H1 (cell line): ENCODE measurements around the gene TNIK. TPM values are rescaled to one million over a fixed set of nuclear protein-coding genes. Genes with fewer than 3 reads are reported as not detected.

ENCODE experiments used
- CTCF ChIA-PET: fragments of 300-600 bp; sonication (Branson Sonifier 250); formaldehyde crosslinking; loops from one replicate; lab custom pipeline; 2021; ENCODE audit not compliant: partially characterized antibody; lab: Charles Lee
- POLR2A ChIA-PET: fragments of 300-600 bp; sonication (Branson Sonifier 250); formaldehyde crosslinking; loops from one replicate; lab custom pipeline; 2021; ENCODE audit warnings: inconsistent platforms; ENCODE audit not compliant: partially characterized antibody; lab: Charles Lee
- DNase-seq, 2 experiments: peaks; one replicate each; pipeline versions ENCODE4 v3.0.0 to v3.0.0-alpha.2; 2010 to 2022; ENCODE audit warnings: low spot score in 2 of 2, low read depth in 1 of 2, mixed read lengths in 1 of 2
- FAIRE-seq: peaks from 2 replicates; lab custom pipeline; 2011; peaks lifted over from hg19 to GRCh38; lab: Jason Lieb, UNC
- H2AFZ ChIP-seq: 2 replicates; pipeline ENCODE4 v1.8.1; 2012; ENCODE audit warnings: low read length, inconsistent platforms
- H2AK5ac ChIP-seq: 2 replicates; pipeline ENCODE4 v1.6.1; 2013; ENCODE audit warnings: low read depth, low read length
- H2BK120ac ChIP-seq: replicated peaks from 2 replicates; pipeline ENCODE3; 2013; ENCODE audit warnings: low read depth, low read length, inconsistent platforms
- H2BK12ac ChIP-seq: 2 replicates; pipeline ENCODE4 v1.6.1; 2013; ENCODE audit warnings: low read depth, low read length
- H2BK15ac ChIP-seq: 2 replicates; pipeline ENCODE4 v1.6.1; 2013; ENCODE audit warnings: low read length
- H2BK20ac ChIP-seq: 2 replicates; pipeline ENCODE4 v1.6.1; 2013; ENCODE audit warnings: low read length
- H2BK5ac ChIP-seq: 2 replicates; pipeline ENCODE4 v1.6.1; 2013; ENCODE audit warnings: low read depth, low read length
- H3K14ac ChIP-seq: 2 replicates; pipeline ENCODE4 v1.6.1; 2013; ENCODE audit warnings: inconsistent platforms; ENCODE audit not compliant: insufficient read length
- H3K18ac ChIP-seq: 2 replicates; pipeline ENCODE4 v1.6.1; 2013; ENCODE audit warnings: low read length; ENCODE audit errors: extremely low read depth
- H3K23ac ChIP-seq: 2 replicates; pipeline ENCODE4 v1.6.1; 2013; ENCODE audit warnings: inconsistent platforms; ENCODE audit not compliant: insufficient read length
- H3K23me2 ChIP-seq: 2 replicates; pipeline ENCODE4 v1.6.1; 2013; ENCODE audit warnings: low read depth, low read length
- H3K27ac ChIP-seq: 2 replicates; pipeline ENCODE4 v1.6.1; 2011; ENCODE audit warnings: low read depth, low read length, inconsistent platforms
- H3K27me3 ChIP-seq, 4 experiments: replicated peaks in 1 of 4; 1 replicate in 1 of 4; 2 replicates in 3 of 4; pipeline versions ENCODE4 v1.6.1 to v1.8.1; 2011 to 2013; ENCODE audit warnings: low read length in 3 of 4, mild to moderate bottlenecking in 3 of 4, inconsistent platforms in 2 of 4, mixed read lengths in 2 of 4, moderate library complexity in 1 of 4; ENCODE audit not compliant: control insufficient read depth in 3 of 4, insufficient read depth in 3 of 4; ENCODE audit errors: extremely low read depth in 1 of 4
- H3K36me3 ChIP-seq, 4 experiments: 2 replicates each; pipeline versions ENCODE4 v1.6.1 to v1.8.1; 2011 to 2013; ENCODE audit warnings: mild to moderate bottlenecking in 4 of 4, low read length in 3 of 4, moderate library complexity in 2 of 4, control low read depth in 1 of 4, inconsistent platforms in 1 of 4; ENCODE audit not compliant: insufficient read depth in 4 of 4, control insufficient read depth in 2 of 4
- H3K4ac ChIP-seq: replicated peaks from 2 replicates; pipeline ENCODE3; 2013; ENCODE audit warnings: low read length, low read depth, mixed read lengths, inconsistent platforms; ENCODE audit not compliant: insufficient read length
- H3K4me1 ChIP-seq, 4 experiments: replicated peaks in 1 of 4; 1 replicate in 1 of 4; 2 replicates in 3 of 4; pipeline versions ENCODE4 v1.6.1 to v1.8.1; 2011 to 2013; ENCODE audit warnings: low read length in 3 of 4, inconsistent platforms in 2 of 4, mixed read lengths in 1 of 4; ENCODE audit not compliant: insufficient read depth in 4 of 4, control insufficient read depth in 3 of 4
- H3K4me2 ChIP-seq, 2 experiments: 2 replicates each; pipeline versions ENCODE4 v1.6.1 to v1.8.1; 2011 to 2013; ENCODE audit warnings: low read depth in 2 of 2, low read length in 2 of 2, control low read depth in 1 of 2, inconsistent platforms in 1 of 2, mild to moderate bottlenecking in 1 of 2; ENCODE audit not compliant: insufficient read depth in 1 of 2
- H3K4me3 ChIP-seq, 4 experiments: fragments of 200-600, 300-600 bp in 1 of 4; sonication (generic), shearing (Covaris generic), sonication (Bioruptor Twin) in 1 of 4; 2 replicates each; pipeline versions ENCODE4 v1.5.1 to v1.8.1; 2011 to 2016; ENCODE audit warnings: low read length in 4 of 4, low read depth in 3 of 4, control low read depth in 2 of 4, inconsistent platforms in 2 of 4, mild to moderate bottlenecking in 2 of 4, mixed read lengths in 1 of 4, moderate library complexity in 1 of 4; ENCODE audit not compliant: insufficient read depth in 2 of 4; ENCODE audit errors: extremely low read depth in 1 of 4
- H3K56ac ChIP-seq: replicated peaks from 2 replicates; pipeline ENCODE3; 2013; ENCODE audit warnings: low read depth, mild to moderate bottlenecking, mixed read lengths, low read length, inconsistent platforms; ENCODE audit not compliant: insufficient read length
- H3K79me1 ChIP-seq: 2 replicates; pipeline ENCODE4 v1.6.1; 2013; ENCODE audit warnings: low read depth, low read length, control low read depth
- H3K79me2 ChIP-seq, 2 experiments: 2 replicates each; pipeline versions ENCODE4 v1.6.1 to v1.8.1; 2012 to 2013; ENCODE audit warnings: low read length in 2 of 2, mild to moderate bottlenecking in 2 of 2, inconsistent platforms in 1 of 2; ENCODE audit not compliant: insufficient read depth in 2 of 2, control insufficient read depth in 1 of 2
- H3K9ac ChIP-seq, 4 experiments: replicated peaks in 1 of 4; 1 replicate in 1 of 4; 2 replicates in 3 of 4; pipeline versions ENCODE4 v1.6.1 to v1.8.1; 2011 to 2013; ENCODE audit warnings: low read depth in 3 of 4, low read length in 3 of 4, control low read depth in 2 of 4, mild to moderate bottlenecking in 2 of 4, moderate library complexity in 2 of 4, inconsistent platforms in 1 of 4; ENCODE audit errors: extremely low read depth in 1 of 4
- H3K9me3 ChIP-seq, 2 experiments: 2 replicates each; pipeline versions ENCODE4 v1.6.1 to v1.8.1; 2012 to 2013; ENCODE audit warnings: mild to moderate bottlenecking in 2 of 2, moderate library complexity in 2 of 2, control low read depth in 1 of 2, inconsistent platforms in 1 of 2, low read depth in 1 of 2, low read length in 1 of 2, mixed read lengths in 1 of 2; ENCODE audit not compliant: insufficient read depth in 2 of 2
- H4K20me1 ChIP-seq, 2 experiments: replicated peaks in 1 of 2; 2 replicates each; pipeline versions ENCODE3 to v1.8.1; 2011 to 2013; ENCODE audit warnings: inconsistent platforms in 2 of 2, low read length in 2 of 2, mild to moderate bottlenecking in 1 of 2; ENCODE audit not compliant: insufficient read depth in 2 of 2, control insufficient read depth in 1 of 2
- H4K5ac ChIP-seq: 2 replicates; pipeline ENCODE4 v1.6.1; 2013; ENCODE audit warnings: low read length, low read depth, mixed read lengths, inconsistent platforms; ENCODE audit not compliant: insufficient read length
- H4K8ac ChIP-seq: 2 replicates; pipeline ENCODE4 v1.8.0; 2013; ENCODE audit warnings: mild to moderate bottlenecking, moderate library complexity, low read length, inconsistent platforms; ENCODE audit not compliant: insufficient read depth; ENCODE audit errors: extremely low read depth
- H4K91ac ChIP-seq: replicated peaks from 2 replicates; pipeline ENCODE3; 2013; ENCODE audit warnings: low read length, mixed read lengths, inconsistent platforms; ENCODE audit not compliant: insufficient read length
- ASH2L ChIP-seq: fragments of 200-600, 300-600 bp; sonication (generic); IDR thresholded peaks from one replicate; pipeline ENCODE4 v1.7.1; 2017; ENCODE audit warnings: low read length
- EGR1 ChIP-seq: IDR thresholded peaks from 2 replicates; pipeline ENCODE4 v1.6.1; 2011; ENCODE audit warnings: low read depth, low read length, borderline replicate concordance
- KDM1A ChIP-seq: fragments of 200-600, 300-600 bp; sonication (generic); IDR thresholded peaks from 2 replicates; pipeline ENCODE4 v1.7.1; 2016; ENCODE audit warnings: mild to moderate bottlenecking, low read length, borderline replicate concordance
- RNF2 ChIP-seq: fragments of 200-900, 300-1000 bp; sonication (generic); IDR thresholded peaks from 2 replicates; pipeline ENCODE4 v1.7.1; 2016; ENCODE audit warnings: borderline replicate concordance, low read depth, mild to moderate bottlenecking, antibody characterized with exemption, low read length; ENCODE audit not compliant: poor library complexity, severe bottlenecking; ENCODE audit errors: missing control alignments
- TAF7 ChIP-seq: optimal IDR thresholded peaks from 2 replicates; pipeline ENCODE3; 2011; ENCODE audit warnings: low read depth, mild to moderate bottlenecking, inconsistent platforms, low read length, moderate library complexity, borderline replicate concordance
- TCF12 ChIP-seq: IDR thresholded peaks from 2 replicates; pipeline ENCODE4 v1.6.1; 2011; ENCODE audit warnings: low read depth, mild to moderate bottlenecking, low read length
- ZNF274 ChIP-seq: IDR thresholded peaks from 2 replicates; pipeline ENCODE4 v1.7.0; 2012; ENCODE audit warnings: low read length, borderline replicate concordance; ENCODE audit errors: extremely low read depth
- polyA plus RNA-seq, 7 experiments: library from polyadenylated mRNA; depleted of rRNA in 3 of 7; stranded (reverse) in 5 of 7; unstranded in 2 of 7; fragments of >200 nt in 5 of 7; fragments of 200-250 nt in 2 of 7; gene quantifications; 1 replicate in 5 of 7; 2 replicates in 1 of 7; 4 replicates in 1 of 7; pipeline versions ENCODE4 v1.2.1 to v1.2.3, GENCODE V29; 2011 to 2013; ENCODE audit warnings: missing spikeins in 2 of 7, mixed read lengths in 2 of 7
- total RNA-seq: library from RNA; stranded (reverse); fragmentation: NEBNext Ultra II Directional; extraction: Animal tissue kit (Norgen Biotek cat#: 25700); gene quantifications from 2 replicates; pipeline ENCODE4 v1.2.1, GENCODE V29; 2021
- TF ChIP-seq, protein P1 (sequence below): IDR thresholded peaks from 2 replicates; pipeline ENCODE4 v1.6.1; 2012; ENCODE audit warnings: inconsistent platforms
- TF ChIP-seq, protein P2 (sequence below): IDR thresholded peaks from 2 replicates; pipeline ENCODE4 v1.6.1; 2011; ENCODE audit warnings: low read length, improper control_type of control experiment
- TF ChIP-seq, protein P3 (sequence below), 3 experiments: IDR thresholded peaks; 1 replicate in 2 of 3; 2 replicates in 1 of 3; pipeline versions ENCODE4 v1.5.1 to v1.6.1; 2011; ENCODE audit warnings: low read length in 3 of 3, mild to moderate bottlenecking in 3 of 3, inconsistent platforms in 2 of 3, low read depth in 1 of 3, moderate library complexity in 1 of 3; ENCODE audit not compliant: insufficient read depth in 1 of 3; ENCODE audit errors: control extremely low read depth in 1 of 3

TNIK gene
- total and polyA plus RNA-seq, 2 of the 8 experiments (the other 6 are each of a cell fraction or from before 2014, with no cell fraction given), result 7.4 to 42.0 TPM

DNA sequence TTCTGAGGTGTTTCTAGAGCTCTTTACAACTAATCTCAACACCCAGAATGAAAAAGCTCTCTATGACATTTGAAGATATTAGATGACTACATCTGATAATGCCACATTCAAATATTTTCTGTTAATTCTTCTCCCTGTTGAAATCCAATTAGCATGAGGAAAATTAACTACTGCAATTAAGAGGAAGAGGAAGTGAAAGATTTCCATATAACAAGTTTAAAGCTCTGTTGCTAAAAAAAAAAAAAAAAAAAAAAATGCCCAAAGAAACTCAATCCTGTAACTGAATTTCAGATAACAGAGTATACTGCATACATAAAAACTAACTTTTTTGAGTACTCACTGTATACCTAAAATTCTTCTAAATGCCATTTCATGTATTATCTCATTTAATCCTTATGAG lies 109.8 kb downstream of the TNIK start:
- Histone ChIP-seq H2BK120ac (no peak overlapping the region), H3K79me2 (peaks cover 0 to 17% of the 10 kb centered on the region in 2 experiments; a peak in 2 of 4 replicates), H3K4me1 (peaks cover 0 to 6% (median 1%) of the 10 kb centered on the region in 4 experiments; a peak in 2 of 7 replicates), H4K91ac (no peak overlapping the region), H3K18ac (no peak overlapping the region), H4K8ac (no peak overlapping the region), H3K27me3 (no peaks in the 10 kb centered on the region), H2BK5ac (no peak overlapping the region), H4K20me1 (peaks cover 0 to 2% of the 10 kb centered on the region in 2 experiments), H2BK15ac (no peak overlapping the region), H3K23me2 (no peaks in the 10 kb centered on the region; the same call in 1 of the 2 replicates), H3K4ac (no peak overlapping the region), H3K4me2 (no peak overlapping the region), H3K27ac (no peak overlapping the region), H3K56ac (no peak overlapping the region), H2AFZ (no peak overlapping the region), H3K36me3 (no peaks in the 10 kb centered on the region), H3K4me3 (no peak overlapping the region), H3K9me3 (no peaks in the 10 kb centered on the region), H4K5ac (no peak overlapping the region), H3K23ac (no peak overlapping the region), H3K9ac (no peak overlapping the region), H3K79me1 (no peaks in the 10 kb centered on the region), H3K14ac (no peak overlapping the region), H2BK12ac (no peak overlapping the region), H2BK20ac (no peak overlapping the region), H2AK5ac (no peak overlapping the region)
- FAIRE-seq, result no peak
- POLR2A ChIA-PET, result no interaction called here
- CTCF ChIA-PET, result interaction anchor here (0.7 to 1.2 kb wide), 6 partner anchors 11 to 188 kb away, joined by 3 to 5 read pairs (median 3); no protein-coding TSS in a partner anchor
- no peak for DNase-seq
- TF ChIP-seq, protein P1, sequence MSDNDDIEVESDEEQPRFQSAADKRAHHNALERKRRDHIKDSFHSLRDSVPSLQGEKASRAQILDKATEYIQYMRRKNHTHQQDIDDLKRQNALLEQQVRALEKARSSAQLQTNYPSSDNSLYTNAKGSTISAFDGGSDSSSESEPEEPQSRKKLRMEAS, result no peak
- TF ChIP-seq TAF7 (no peak), KDM1A (no peak), TCF12 (no peak), ZNF274 (no peak), EGR1 (no peak), RNF2 (no peak), ASH2L (no peak)
- TF ChIP-seq, protein P2, sequence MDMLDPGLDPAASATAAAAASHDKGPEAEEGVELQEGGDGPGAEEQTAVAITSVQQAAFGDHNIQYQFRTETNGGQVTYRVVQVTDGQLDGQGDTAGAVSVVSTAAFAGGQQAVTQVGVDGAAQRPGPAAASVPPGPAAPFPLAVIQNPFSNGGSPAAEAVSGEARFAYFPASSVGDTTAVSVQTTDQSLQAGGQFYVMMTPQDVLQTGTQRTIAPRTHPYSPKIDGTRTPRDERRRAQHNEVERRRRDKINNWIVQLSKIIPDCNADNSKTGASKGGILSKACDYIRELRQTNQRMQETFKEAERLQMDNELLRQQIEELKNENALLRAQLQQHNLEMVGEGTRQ, result no peak
- TF ChIP-seq, protein P3, sequence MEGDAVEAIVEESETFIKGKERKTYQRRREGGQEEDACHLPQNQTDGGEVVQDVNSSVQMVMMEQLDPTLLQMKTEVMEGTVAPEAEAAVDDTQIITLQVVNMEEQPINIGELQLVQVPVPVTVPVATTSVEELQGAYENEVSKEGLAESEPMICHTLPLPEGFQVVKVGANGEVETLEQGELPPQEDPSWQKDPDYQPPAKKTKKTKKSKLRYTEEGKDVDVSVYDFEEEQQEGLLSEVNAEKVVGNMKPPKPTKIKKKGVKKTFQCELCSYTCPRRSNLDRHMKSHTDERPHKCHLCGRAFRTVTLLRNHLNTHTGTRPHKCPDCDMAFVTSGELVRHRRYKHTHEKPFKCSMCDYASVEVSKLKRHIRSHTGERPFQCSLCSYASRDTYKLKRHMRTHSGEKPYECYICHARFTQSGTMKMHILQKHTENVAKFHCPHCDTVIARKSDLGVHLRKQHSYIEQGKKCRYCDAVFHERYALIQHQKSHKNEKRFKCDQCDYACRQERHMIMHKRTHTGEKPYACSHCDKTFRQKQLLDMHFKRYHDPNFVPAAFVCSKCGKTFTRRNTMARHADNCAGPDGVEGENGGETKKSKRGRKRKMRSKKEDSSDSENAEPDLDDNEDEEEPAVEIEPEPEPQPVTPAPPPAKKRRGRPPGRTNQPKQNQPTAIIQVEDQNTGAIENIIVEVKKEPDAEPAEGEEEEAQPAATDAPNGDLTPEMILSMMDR (IDR thresholded peaks at IDR 0.05; ENCODE audit: control extremely low read depth in 1 of 3, insufficient read depth in 1 of 3, low read depth in 1 of 3, low read length in 3 of 3), result no peak
